Erythroblast (primary cell): ENCODE measurements around the gene C2.
"Not testable (repeated sequence)": the region's sequence is repeated elsewhere in the genome, so short reads cannot be mapped to it uniquely, and the experiment has no call there.

ENCODE experiments used
- DNase-seq, 2 experiments: peaks; one replicate each; lab custom pipeline; 2025; lab: John Stamatoyannopoulos, UW
- GATA1 ChIP-seq: IDR thresholded peaks from 2 replicates; pipeline ENCODE4 v1.6.1; 2011; ENCODE audit warnings: low read depth, mild to moderate bottlenecking, control low read depth, low read length, moderate library complexity
- POLR2A ChIP-seq: IDR thresholded peaks from 2 replicates; pipeline ENCODE4 v1.6.1; 2011; ENCODE audit warnings: mild to moderate bottlenecking, low read length

Gene C2

DNA sequence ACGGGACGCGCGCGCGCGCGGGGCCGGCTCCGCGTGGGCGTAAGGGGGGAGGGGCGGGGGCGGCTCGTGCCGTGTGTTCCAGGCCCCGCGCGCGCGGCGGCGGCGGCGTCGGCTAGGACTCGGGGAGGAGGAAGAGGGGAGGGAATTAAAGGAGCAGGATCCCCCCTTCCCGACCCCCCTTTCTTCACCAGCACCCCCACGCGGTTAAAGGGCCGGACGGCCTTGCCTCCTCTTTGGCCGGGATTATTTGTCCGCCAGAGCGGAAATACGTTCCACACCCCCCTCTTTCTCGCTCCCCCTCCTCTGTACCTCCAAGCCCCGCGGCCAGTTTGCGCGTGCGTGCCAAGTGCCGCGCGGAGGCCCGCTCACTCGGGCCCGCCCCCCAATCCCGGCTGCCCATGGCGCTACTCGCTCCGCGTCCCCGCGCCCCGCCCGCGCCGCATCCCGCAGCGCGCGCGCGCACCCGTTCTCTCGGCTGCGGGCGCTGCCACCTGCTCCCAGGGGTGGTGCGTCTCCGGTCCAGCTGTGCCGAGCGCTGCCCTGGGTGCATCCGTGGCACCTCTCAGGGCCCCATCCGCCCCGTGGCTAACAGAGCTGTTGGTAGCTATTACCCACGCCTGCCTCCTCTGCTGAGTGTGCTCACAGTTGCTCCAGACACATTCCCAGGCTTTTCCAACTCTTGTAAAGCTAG, 25.4 kb upstream of the C2 start, which contains the start of gene ZBTB12:
TSS of gene ZBTB12 (minus strand) at position 134 of the 691 bp plus-strand sequence. CDS start 781 bp downstream, outside the sequence.
- no peak for TF ChIP-seq GATA1
- peak; percentile 64 for TF ChIP-seq POLR2A
- peak; percentile 79 to 81 for DNase-seq

DNA sequence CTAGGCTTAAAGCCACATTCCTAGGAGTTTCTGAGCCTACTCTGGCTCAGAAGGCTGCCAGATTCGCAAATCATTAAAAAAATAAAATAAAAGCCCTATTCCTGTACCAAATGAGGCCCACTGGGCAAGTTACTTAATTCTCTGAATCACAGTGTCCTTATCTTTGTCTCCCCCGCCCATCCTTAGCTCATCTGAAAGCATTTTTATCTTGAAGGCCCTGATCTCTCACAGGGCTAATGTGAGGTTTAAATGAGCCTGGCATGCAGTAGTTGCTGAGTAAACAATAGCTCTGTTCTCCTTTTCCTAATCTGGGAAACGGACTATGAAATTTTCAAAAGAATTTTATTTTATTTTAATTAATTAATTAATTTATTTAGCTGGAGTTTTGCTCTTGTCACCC, 23.6 kb upstream of the C2 start:
- DNase-seq, result peak; percentile 44 to 57
- TF ChIP-seq GATA1 (no peak), POLR2A (no peak)

DNA sequence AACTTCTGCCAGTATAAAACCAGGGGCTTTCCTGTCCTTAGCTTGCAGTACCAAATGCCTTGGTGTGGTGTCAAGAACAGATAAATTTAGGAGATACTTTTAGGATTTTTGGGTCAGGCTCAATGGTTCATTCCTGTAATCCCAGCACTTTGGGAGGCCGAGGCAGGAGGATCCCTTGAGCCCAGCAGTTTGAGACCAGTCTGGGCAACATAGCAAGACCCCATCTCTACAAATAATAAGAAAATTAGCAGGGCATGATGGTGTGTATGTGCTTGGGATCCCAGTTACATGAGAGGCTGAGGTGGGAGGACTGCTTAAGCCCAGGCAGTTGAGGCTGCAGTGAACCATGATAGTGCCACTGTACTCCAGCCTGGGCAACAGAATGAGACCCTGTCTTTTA, 22.5 kb upstream of the C2 start:
- TF ChIP-seq GATA1 (no peak), POLR2A (no peak)

DNA sequence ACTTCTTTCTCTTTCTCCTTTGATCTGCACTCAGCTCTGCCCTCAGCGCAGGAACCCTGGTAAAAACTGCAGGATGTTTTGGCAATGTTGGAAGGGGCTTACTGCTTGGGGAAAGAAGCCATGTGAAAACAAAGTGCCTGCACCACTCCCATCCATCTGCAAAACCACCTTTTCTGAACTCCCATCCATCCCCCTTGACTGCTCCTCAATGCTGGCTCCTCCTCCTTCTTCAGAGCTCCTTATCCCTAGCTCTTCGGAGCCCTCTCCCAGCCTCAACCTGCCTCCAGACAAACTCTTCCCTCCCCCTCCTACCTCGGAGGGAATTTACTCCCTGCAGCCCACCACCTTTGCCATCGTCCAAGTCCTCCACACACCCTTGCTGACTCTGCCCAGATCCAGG, 21.4 kb upstream of the C2 start:
- DNase-seq, result no peak
- TF ChIP-seq GATA1 (no peak), POLR2A (no peak)

More for the DNA sequence above, 22.5 kb upstream of the C2 start:
- DNase-seq, result no peak

DNA sequence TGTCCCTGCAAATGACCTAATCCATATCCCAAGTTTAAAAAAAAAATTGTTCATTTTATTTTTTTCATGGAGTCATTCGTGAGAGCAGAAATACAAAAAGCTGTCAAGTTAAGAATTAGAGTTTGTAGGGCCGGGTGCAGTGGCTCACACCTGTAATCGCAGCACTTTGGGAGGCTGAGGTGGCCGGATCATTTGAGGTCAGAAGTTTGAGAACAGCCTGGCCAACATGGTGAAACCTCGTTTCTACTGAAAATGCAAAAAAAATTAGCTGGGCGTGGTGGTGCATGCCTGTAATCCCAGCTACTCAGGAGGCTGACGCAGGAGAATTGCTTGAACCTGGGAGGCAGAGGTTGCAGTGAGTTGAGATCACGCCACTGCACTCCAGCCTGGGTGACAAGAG, 20.8 kb upstream of the C2 start:
- DNase-seq, result not testable (repeated sequence)

DNA sequence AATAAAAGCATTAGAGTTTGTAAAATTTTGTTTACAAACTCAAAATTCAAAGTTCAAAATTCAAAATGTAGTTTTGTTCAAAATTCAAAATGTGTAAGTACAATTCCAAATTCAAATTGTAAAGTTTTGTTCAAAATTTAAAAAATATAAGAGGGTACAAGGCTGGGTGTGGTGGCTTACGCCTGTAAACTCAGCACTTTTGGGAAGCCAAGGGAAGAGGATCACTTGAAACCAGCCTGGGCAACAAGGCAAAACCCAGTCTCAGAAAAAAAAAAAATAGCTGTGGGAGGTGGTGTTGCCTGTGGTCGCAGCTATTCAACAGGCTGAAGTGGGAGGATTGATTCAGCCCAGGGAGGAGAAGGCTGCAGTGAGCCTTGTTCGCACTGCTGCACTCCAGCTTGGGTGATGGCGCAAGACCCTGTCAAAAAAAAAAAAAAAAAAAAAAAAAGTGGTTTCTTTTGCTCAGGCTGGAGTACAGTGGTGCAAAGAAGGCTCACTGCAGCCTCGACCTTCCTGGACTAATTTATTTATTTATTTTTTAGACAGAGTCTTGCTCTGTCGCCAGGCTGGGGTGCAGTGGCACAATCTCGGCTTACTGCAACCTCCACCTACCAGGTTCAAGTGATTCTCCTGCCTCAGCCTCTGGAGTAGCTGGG, 20.2 kb upstream of the C2 start:
- no peak for DNase-seq
- no peak for TF ChIP-seq GATA1
- TF ChIP-seq POLR2A, result no peak

DNA sequence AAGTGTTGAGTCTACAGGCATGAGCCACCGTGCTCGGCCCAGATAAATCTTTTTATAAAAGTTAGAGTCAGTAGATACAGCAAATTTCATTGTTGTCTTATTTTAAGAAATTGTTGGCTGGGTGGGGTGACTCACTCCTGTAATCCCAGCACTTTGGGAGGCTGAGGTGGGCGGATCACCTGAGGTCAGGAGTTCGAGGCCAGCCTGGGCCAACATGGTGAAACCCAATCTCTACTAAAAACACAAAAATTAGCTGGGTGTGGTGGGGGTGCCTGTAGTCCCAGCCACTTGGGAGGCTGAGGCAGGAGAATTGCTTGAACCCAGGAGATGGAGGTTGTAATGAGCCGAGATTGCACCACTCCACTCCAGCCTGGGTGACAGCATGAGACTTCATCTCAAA, 19.3 kb upstream of the C2 start:
- DNase-seq, result not testable (repeated sequence)

DNA sequence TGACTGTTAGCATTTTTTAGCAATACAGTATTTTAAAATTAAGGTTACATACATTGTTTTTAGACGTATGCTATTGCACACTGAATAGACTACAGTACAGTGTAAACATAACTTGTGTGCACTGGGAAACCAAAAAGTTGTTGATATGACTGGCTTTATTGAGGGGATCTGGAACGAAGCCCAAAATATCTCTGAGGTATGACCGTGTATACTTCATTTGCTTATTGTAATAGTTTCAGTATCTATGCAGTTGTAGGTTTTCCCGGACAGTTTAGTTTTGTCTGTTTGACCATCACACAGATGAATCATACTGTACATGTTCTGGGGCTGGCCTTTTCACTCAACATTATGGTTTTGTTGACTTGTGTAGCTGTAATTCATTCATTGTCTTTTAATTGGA, 18.7 kb upstream of the C2 start:
- no peak for DNase-seq
- TF ChIP-seq GATA1, result no peak
- no peak for TF ChIP-seq POLR2A

DNA sequence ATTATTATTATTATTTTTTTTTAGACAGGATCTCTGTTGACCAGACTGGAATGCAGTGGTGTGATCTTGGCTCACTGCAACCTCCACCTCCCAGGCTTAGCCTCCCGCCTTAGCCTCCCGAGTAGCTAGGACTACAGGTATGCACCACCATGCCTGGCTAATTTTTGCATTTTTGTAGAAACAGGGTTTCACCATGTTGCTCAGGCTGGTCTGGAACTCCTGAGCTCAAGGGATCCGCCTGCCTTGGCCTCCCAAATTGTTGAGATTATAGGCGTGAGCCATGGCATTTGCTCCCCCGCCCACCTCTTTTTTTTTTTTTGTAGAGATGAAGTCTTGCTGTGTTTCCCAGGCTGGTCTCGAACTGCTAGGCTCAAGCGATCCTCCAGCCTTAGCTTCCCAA, 18.2 kb upstream of the C2 start:
- not testable (repeated sequence) for DNase-seq

DNA sequence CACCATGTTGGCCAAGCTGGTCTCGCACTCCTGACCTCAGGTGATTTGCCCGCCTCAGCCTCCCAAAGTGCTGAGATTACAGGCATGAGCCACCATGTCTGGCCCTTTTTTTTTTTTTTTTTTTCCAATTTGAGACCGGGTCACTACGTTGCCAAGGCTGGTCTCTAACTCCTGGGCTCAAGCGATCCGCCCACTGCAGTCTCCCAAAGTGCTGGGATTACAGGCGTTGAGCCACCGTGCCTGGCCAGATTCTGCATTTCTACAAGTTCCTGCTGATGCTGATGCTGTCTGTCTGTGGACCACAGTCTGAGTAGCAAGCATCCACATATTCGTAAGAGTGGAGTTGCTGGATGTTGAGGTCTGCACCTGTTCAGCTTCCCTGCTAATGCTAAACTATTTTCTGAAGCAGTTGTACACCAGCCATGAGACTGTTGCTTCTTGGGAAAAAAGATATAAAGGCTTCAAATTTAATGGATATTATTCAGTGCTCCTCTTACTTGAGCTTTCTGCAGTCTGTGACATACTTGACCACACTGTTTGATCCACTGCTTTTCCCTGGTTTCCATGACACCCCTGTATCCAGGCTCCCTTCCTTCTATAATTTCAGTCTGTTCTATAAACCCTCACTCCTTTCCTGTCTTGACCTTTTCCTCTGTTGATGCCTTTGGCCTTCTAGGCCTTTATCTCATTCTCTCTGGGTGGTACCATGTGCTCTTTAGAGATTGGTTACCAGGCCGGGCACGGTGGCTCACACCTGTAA, 15.5 kb upstream of the C2 start:
- TF ChIP-seq GATA1, result no peak
- no peak for TF ChIP-seq POLR2A
- DNase-seq, result no peak

DNA sequence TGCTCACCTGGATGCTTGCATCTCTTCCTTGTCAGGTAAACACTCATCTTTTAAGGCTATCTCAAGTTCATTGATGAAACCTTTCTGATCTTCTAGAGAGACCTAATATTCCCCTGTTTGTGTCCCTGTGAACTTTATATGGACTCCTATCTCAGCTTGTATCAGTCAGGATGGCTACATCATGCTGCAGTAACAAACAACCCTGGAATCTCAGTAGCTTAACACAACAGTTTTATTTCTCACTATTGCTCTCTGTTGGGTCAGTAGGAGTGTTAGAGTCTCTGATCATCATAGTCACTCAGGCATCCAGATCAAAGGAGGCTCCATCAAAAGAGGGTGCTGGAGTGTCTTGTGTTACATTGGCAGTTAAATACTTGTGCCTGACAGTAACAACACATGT, 12.2 kb upstream of the C2 start:
- no peak for DNase-seq
- TF ChIP-seq POLR2A (no peak), GATA1 (no peak)

DNA sequence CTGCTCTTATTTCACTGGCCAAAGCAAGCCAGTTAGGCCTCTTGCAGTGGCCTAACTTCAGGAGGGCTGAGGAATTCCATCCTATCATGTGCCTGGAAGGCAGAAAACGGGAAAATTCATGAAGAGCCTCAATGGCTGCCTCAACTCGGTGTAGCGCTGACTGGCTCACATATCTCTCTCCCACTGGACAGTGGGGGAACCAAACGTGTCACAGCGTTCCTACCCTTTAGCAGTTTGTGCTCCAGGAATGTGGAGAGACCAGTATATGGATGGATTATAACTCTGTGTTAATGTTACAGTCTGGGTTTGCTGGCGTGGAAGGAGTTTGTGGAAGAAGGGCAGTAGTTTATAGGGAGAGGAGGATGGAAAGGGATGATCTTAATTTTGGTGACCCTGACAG, 11.8 kb upstream of the C2 start:
- no peak for TF ChIP-seq GATA1
- no peak for DNase-seq

DNA sequence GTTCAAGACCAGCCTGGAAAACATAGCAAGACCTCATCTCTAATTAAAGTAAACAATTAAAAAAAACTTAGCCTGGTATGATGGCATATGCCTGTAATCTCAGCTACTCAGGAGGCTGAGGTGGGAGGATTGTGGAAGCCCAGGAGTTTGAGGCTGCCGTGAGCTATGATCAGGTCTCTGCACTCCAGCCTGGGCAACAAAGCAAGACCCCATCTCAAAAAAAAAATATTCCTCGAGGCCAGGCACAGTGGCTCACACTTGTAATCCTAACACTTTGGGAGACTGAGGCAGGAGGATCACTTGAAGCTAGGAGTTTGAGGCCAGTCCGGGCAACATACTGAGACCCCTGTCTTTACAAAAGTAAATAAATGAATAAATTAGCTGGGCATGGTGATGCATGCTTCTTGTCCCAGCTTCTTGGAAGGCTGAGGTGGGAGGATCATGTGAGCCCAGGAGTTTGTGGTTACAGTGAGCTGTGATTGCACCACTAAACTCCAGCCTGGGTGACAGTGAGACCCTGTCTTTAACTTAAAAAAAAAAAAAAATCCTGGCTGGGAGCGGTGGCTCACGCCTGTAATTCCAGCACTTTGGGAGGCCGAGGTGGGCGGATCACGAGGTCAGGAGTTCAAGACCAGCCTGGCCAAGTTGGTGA, 9.3 kb upstream of the C2 start:
- no peak for DNase-seq
- no peak for TF ChIP-seq POLR2A
- TF ChIP-seq GATA1, result no peak

DNA sequence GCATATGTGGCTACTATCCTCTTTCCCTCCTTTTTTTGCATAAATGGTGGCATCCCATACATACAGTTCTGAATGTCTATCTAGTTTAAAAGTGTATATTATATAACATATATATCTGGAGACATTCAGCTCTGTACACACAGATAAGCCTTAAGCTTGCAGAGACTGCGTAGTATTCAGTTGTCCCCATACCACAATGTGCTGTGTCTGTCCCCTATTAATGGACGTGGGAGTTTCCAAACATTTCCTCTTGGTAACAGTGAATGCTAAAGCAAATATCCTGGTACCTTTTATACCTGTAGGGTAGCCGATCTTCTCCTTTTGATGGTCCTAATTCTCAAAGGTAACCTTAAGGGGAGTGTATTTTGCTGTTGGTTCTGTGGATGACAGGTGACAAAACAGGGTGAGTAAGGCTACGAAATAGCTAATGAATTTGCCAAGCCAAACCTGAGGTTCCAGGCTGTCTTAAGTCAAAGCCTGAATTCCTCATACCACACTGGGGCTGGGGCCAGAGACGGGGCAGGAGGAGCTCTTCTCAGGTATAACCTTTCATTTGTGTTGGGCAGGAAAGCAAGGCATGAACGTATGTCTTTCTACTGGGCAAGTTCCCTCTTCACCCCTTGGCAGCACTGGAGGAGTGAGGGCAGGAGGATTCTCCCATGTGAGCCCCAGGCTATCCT, 7.8 kb upstream of the C2 start:
- DNase-seq, result no peak
- TF ChIP-seq POLR2A, result no peak
